ENCODE results near the gene DSCAM. TPM values are rescaled to one million over a fixed set of nuclear protein-coding genes. Genes with fewer than 3 reads are reported as not detected.

DSCAM gene
- total and polyA plus RNA-seq, 2 donors (not counting 1 experiment from before 2014, with no cell fraction given) = not detected

- H2AFZ ChIP-seq (ENCODE audit: insufficient read depth, low read depth, low read length, poor library complexity, severe bottlenecking) = no peak overlapping the region
- peaks cover 0 to 7% (median 0%) of the 10 kb centered on the region in 4 experiments for H3K27me3 ChIP-seq (replicated peaks in 1 of 4; ENCODE audit: control extremely low read depth in 1 of 4, control insufficient read depth in 3 of 4, insufficient read depth in 4 of 4, low read length in 3 of 4)
- peaks cover 10% of the 10 kb centered on the region for H3K9me3 Mint-ChIP-seq (ENCODE audit: insufficient read depth)
- peaks cover 0 to 27% of the 10 kb centered on the region in 2 donors for H3K4me1 ChIP-seq (ENCODE audit: control insufficient read depth in 2 of 2, insufficient read depth in 2 of 2, low read length in 2 of 2)
- H3K4me2 ChIP-seq (replicated peaks; ENCODE audit: low read depth, low read length, poor library complexity, severe bottlenecking) = no peak overlapping the region
- ATAC-seq (ENCODE audit: low read depth) = no peak
- TF ChIP-seq EZH2 (IDR thresholded peaks at IDR 0.05; ENCODE audit: borderline replicate concordance, insufficient read depth, low read depth, low read length, poor library complexity, severe bottlenecking) = no peak
- TF ChIP-seq, protein P1, sequence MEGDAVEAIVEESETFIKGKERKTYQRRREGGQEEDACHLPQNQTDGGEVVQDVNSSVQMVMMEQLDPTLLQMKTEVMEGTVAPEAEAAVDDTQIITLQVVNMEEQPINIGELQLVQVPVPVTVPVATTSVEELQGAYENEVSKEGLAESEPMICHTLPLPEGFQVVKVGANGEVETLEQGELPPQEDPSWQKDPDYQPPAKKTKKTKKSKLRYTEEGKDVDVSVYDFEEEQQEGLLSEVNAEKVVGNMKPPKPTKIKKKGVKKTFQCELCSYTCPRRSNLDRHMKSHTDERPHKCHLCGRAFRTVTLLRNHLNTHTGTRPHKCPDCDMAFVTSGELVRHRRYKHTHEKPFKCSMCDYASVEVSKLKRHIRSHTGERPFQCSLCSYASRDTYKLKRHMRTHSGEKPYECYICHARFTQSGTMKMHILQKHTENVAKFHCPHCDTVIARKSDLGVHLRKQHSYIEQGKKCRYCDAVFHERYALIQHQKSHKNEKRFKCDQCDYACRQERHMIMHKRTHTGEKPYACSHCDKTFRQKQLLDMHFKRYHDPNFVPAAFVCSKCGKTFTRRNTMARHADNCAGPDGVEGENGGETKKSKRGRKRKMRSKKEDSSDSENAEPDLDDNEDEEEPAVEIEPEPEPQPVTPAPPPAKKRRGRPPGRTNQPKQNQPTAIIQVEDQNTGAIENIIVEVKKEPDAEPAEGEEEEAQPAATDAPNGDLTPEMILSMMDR (IDR thresholded peaks at IDR 0.05) = no peak
- no peaks in the 10 kb centered on the region for H3K36me3 ChIP-seq (replicated peaks in 1 of 2; ENCODE audit: control extremely low read depth in 1 of 2, control insufficient read depth in 1 of 2, extremely low read depth in 1 of 2, insufficient read depth in 2 of 2, low read length in 1 of 2)
- no peaks in the 10 kb centered on the region for H3K4me1 Mint-ChIP-seq
- ChIA-PET POLR2A (no interaction called here), CTCF (no interaction called here)
- H3K27ac ChIP-seq (ENCODE audit: low read length in 2 of 2) = no peak overlapping the region
- intact Hi-C loops (cut with micrococcal nuclease) = no loop called here
- no peak overlapping the region for H3K27ac Mint-ChIP-seq
- no peaks in the 10 kb centered on the region for H4K20me1 ChIP-seq (ENCODE audit: control insufficient read depth, insufficient read depth, low read length, poor library complexity, severe bottlenecking)
- no peaks in the 10 kb centered on the region for H3K27me3 Mint-ChIP-seq
- H3K9me3 ChIP-seq (ENCODE audit: control extremely low read depth in 1 of 3, control insufficient read depth in 2 of 3, insufficient read depth in 1 of 3, low read length in 2 of 3) = peaks cover 1 to 15% (median 9%) of the 10 kb centered on the region in 3 donors
- H3K9ac ChIP-seq (ENCODE audit: low read length) = no peak overlapping the region
- WGBS (ENCODE audit: insufficient coverage) = no CpG with 5 or more reads among the region's 1 CpG
- no peak overlapping the region for H3K4me3 Mint-ChIP-seq
- no peak for DNase-seq
- no peaks in the 10 kb centered on the region for H3K79me2 ChIP-seq (ENCODE audit: control insufficient read depth, insufficient read depth, low read length)
- H3K4me3 ChIP-seq (ENCODE audit: control extremely low read depth in 1 of 5, extremely low read depth in 1 of 5, insufficient read depth in 1 of 5, low read depth in 2 of 5, low read length in 4 of 5) = no peak overlapping the region
Observed at GRCh38 chr21:39965026-39965425, 881.9 kb downstream of the DSCAM start.

DNA sequence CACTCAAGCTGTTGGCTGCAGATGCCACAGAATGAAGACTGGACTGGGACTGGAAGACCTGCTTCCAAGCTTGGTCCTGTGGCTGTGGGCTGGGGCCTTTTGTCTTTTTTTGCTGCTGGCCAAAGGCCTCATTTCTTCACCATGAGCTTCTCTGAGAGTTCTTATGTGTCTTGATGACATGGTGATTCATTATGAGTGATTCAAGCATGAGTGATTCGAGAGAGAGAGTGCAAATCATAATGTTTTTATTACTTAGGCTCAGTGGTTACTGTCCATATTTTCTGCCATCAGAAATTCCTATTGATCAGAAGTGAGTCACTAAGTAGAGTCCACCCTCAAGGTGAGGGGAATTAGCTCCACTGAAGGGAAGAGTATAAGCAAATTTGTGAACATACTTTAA lies 885.7 kb downstream of the DSCAM start:
- H3K27ac Mint-ChIP-seq = no peak overlapping the region
- Histone ChIP-seq H2AFZ (ENCODE audit: insufficient read depth, low read depth, low read length, poor library complexity, severe bottlenecking) (no peak overlapping the region), H3K27me3 (replicated peaks in 1 of 4; ENCODE audit: control extremely low read depth in 1 of 4, control insufficient read depth in 3 of 4, insufficient read depth in 4 of 4, low read length in 3 of 4) (peaks cover 0 to 7% (median 0%) of the 10 kb centered on the region in 4 experiments), H3K4me3 (ENCODE audit: control extremely low read depth in 1 of 5, extremely low read depth in 1 of 5, insufficient read depth in 1 of 5, low read depth in 2 of 5, low read length in 4 of 5) (no peak overlapping the region), H3K79me2 (ENCODE audit: control insufficient read depth, insufficient read depth, low read length) (no peaks in the 10 kb centered on the region), H3K36me3 (replicated peaks in 1 of 2; ENCODE audit: control extremely low read depth in 1 of 2, control insufficient read depth in 1 of 2, extremely low read depth in 1 of 2, insufficient read depth in 2 of 2, low read length in 1 of 2) (no peaks in the 10 kb centered on the region), H3K9me3 (ENCODE audit: control extremely low read depth in 1 of 3, control insufficient read depth in 2 of 3, insufficient read depth in 1 of 3, low read length in 2 of 3) (peaks cover 1 to 7% (median 5%) of the 10 kb centered on the region in 3 donors), H3K27ac (ENCODE audit: low read length in 2 of 2) (no peak overlapping the region), H3K4me1 (ENCODE audit: control insufficient read depth in 2 of 2, insufficient read depth in 2 of 2, low read length in 2 of 2) (peaks cover 0 to under 1% of the 10 kb centered on the region in 2 donors), H3K9ac (ENCODE audit: low read length) (no peak overlapping the region), H3K4me2 (replicated peaks; ENCODE audit: low read depth, low read length, poor library complexity, severe bottlenecking) (no peak overlapping the region), H4K20me1 (ENCODE audit: control insufficient read depth, insufficient read depth, low read length, poor library complexity, severe bottlenecking) (no peaks in the 10 kb centered on the region)
- ATAC-seq (ENCODE audit: low read depth) (no peak), DNase-seq (no peak)
- no peaks in the 10 kb centered on the region for H3K4me1 Mint-ChIP-seq
- H3K4me3 Mint-ChIP-seq = no peak overlapping the region
- ChIA-PET CTCF (no interaction called here), POLR2A (no interaction called here)
- no CpG with 5 or more reads among the region's 1 CpG for WGBS (ENCODE audit: insufficient coverage)
- intact Hi-C loops (cut with micrococcal nuclease) = no loop called here
- peaks cover 3% of the 10 kb centered on the region for H3K9me3 Mint-ChIP-seq (ENCODE audit: insufficient read depth)
- no peaks in the 10 kb centered on the region for H3K27me3 Mint-ChIP-seq
- TF ChIP-seq EZH2 (IDR thresholded peaks at IDR 0.05; ENCODE audit: borderline replicate concordance, insufficient read depth, low read depth, low read length, poor library complexity, severe bottlenecking) = no peak
- TF ChIP-seq, protein P1 (IDR thresholded peaks at IDR 0.05) = no peak

Small RNAs within 50 kb of the gene (small RNA-seq; reads per million reads assigned to genes)
- gene MIR4760 (ENCODE audit: insufficient read length, low read depth, low replicate concordance) (not detected), gene RF00432 (ENCODE audit: insufficient read length, low read depth, low replicate concordance) (not detected)
